ENCODE data around the gene C21orf58.

Gene C21orf58

GRCh38 chr21:46366091-46366490 lies 42.4 kb upstream of the C21orf58 start:
- FAIRE-seq (no peak), DNase-seq (ENCODE audit: insufficient read length, low spot score) (no peak)
- no peak for TF ChIP-seq POLR2A (IDR thresholded peaks at IDR 0.05; ENCODE audit: low read depth, low read length)
- TF ChIP-seq PAX5 (IDR thresholded peaks at IDR 0.05; ENCODE audit: insufficient read depth, low read length, severe bottlenecking): no peak
- no peak for TF ChIP-seq POU2F2 (IDR thresholded peaks at IDR 0.05; ENCODE audit: low read depth, low read length)
- no peak for TF ChIP-seq SPI1 (IDR thresholded peaks at IDR 0.05; ENCODE audit: low read depth, low read length)
- TF ChIP-seq TAF1 (IDR thresholded peaks at IDR 0.05; ENCODE audit: low read depth, low read length): no peak
- no peak for TF ChIP-seq POLR2AphosphoS5 (IDR thresholded peaks at IDR 0.05; ENCODE audit: low read depth, low read length)

- no peak for TF ChIP-seq PAX5 (IDR thresholded peaks at IDR 0.05; ENCODE audit: insufficient read depth, low read length, severe bottlenecking)
- FAIRE-seq: no peak
- no peak for DNase-seq (ENCODE audit: insufficient read length, low spot score)
Observed at GRCh38 chr21:46363698-46364097, 40.0 kb upstream of the C21orf58 start.

- FAIRE-seq (no peak), DNase-seq (ENCODE audit: insufficient read length, low spot score) (no peak)
- no peak for TF ChIP-seq POU2F2 (IDR thresholded peaks at IDR 0.05; ENCODE audit: low read depth, low read length)
Observed at GRCh38 chr21:46362946-46363345, 39.3 kb upstream of the C21orf58 start.

- TF ChIP-seq POLR2A (IDR thresholded peaks at IDR 0.05; ENCODE audit: low read depth, low read length) (no peak), POU2F2 (IDR thresholded peaks at IDR 0.05; ENCODE audit: low read depth, low read length) (no peak), SPI1 (IDR thresholded peaks at IDR 0.05; ENCODE audit: low read depth, low read length) (no peak), PAX5 (IDR thresholded peaks at IDR 0.05; ENCODE audit: insufficient read depth, low read length, severe bottlenecking) (no peak), POLR2AphosphoS5 (IDR thresholded peaks at IDR 0.05; ENCODE audit: low read depth, low read length) (no peak), TAF1 (IDR thresholded peaks at IDR 0.05; ENCODE audit: low read depth, low read length) (no peak)
- no peak for FAIRE-seq
- no peak for DNase-seq (ENCODE audit: insufficient read length, low spot score)
Observed at GRCh38 chr21:46361935-46362334, 38.3 kb upstream of the C21orf58 start.

GRCh38 chr21:46361176-46361575 lies 37.5 kb upstream of the C21orf58 start:
- FAIRE-seq (no peak), DNase-seq (ENCODE audit: insufficient read length, low spot score) (no peak)
- TF ChIP-seq POLR2AphosphoS5 (IDR thresholded peaks at IDR 0.05; ENCODE audit: low read depth, low read length) (no peak), PAX5 (IDR thresholded peaks at IDR 0.05; ENCODE audit: insufficient read depth, low read length, severe bottlenecking) (no peak), TAF1 (IDR thresholded peaks at IDR 0.05; ENCODE audit: low read depth, low read length) (no peak)

GRCh38 chr21:46357684-46358425 lies 34.2 kb upstream of the C21orf58 start:
- FAIRE-seq (peak; percentile 28), DNase-seq (ENCODE audit: insufficient read length, low spot score) (no peak)
- TF ChIP-seq POU2F2 (IDR thresholded peaks at IDR 0.05; ENCODE audit: low read depth, low read length) (no peak), TAF1 (IDR thresholded peaks at IDR 0.05; ENCODE audit: low read depth, low read length) (no peak), PAX5 (IDR thresholded peaks at IDR 0.05; ENCODE audit: insufficient read depth, low read length, severe bottlenecking) (no peak), SPI1 (IDR thresholded peaks at IDR 0.05; ENCODE audit: low read depth, low read length) (no peak), POLR2AphosphoS5 (IDR thresholded peaks at IDR 0.05; ENCODE audit: low read depth, low read length) (no peak), POLR2A (IDR thresholded peaks at IDR 0.05; ENCODE audit: low read depth, low read length) (no peak)

- FAIRE-seq: no peak
Observed at GRCh38 chr21:46357335-46357604, 33.6 kb upstream of the C21orf58 start.

GRCh38 chr21:46356494-46357334 lies 33.0 kb upstream of the C21orf58 start:
- no peak for DNase-seq (ENCODE audit: insufficient read length, low spot score)
- FAIRE-seq: peak; percentile 71
- TF ChIP-seq TAF1 (IDR thresholded peaks at IDR 0.05; ENCODE audit: low read depth, low read length): no peak
- TF ChIP-seq POLR2A (IDR thresholded peaks at IDR 0.05; ENCODE audit: low read depth, low read length): no peak
- TF ChIP-seq POLR2AphosphoS5 (IDR thresholded peaks at IDR 0.05; ENCODE audit: low read depth, low read length): no peak
- no peak for TF ChIP-seq SPI1 (IDR thresholded peaks at IDR 0.05; ENCODE audit: low read depth, low read length)
- no peak for TF ChIP-seq POU2F2 (IDR thresholded peaks at IDR 0.05; ENCODE audit: low read depth, low read length)
- no peak for TF ChIP-seq PAX5 (IDR thresholded peaks at IDR 0.05; ENCODE audit: insufficient read depth, low read length, severe bottlenecking)

More at GRCh38 chr21:46357335-46357604, 33.6 kb upstream of the C21orf58 start:
- no peak for DNase-seq (ENCODE audit: insufficient read length, low spot score)
- no peak for TF ChIP-seq POU2F2 (IDR thresholded peaks at IDR 0.05; ENCODE audit: low read depth, low read length)

- TF ChIP-seq TAF1 (IDR thresholded peaks at IDR 0.05; ENCODE audit: low read depth, low read length) (no peak), POU2F2 (IDR thresholded peaks at IDR 0.05; ENCODE audit: low read depth, low read length) (no peak), POLR2AphosphoS5 (IDR thresholded peaks at IDR 0.05; ENCODE audit: low read depth, low read length) (no peak), PAX5 (IDR thresholded peaks at IDR 0.05; ENCODE audit: insufficient read depth, low read length, severe bottlenecking) (no peak), POLR2A (IDR thresholded peaks at IDR 0.05; ENCODE audit: low read depth, low read length) (no peak), SPI1 (IDR thresholded peaks at IDR 0.05; ENCODE audit: low read depth, low read length) (no peak)
- DNase-seq (ENCODE audit: insufficient read length, low spot score) (no peak), FAIRE-seq (no peak)
Observed at GRCh38 chr21:46356005-46356338, 32.3 kb upstream of the C21orf58 start.

- no peak for FAIRE-seq
- TF ChIP-seq PAX5 (IDR thresholded peaks at IDR 0.05; ENCODE audit: insufficient read depth, low read length, severe bottlenecking) (no peak), TAF1 (IDR thresholded peaks at IDR 0.05; ENCODE audit: low read depth, low read length) (no peak), POLR2AphosphoS5 (IDR thresholded peaks at IDR 0.05; ENCODE audit: low read depth, low read length) (no peak), POU2F2 (IDR thresholded peaks at IDR 0.05; ENCODE audit: low read depth, low read length) (no peak), POLR2A (IDR thresholded peaks at IDR 0.05; ENCODE audit: low read depth, low read length) (no peak), SPI1 (IDR thresholded peaks at IDR 0.05; ENCODE audit: low read depth, low read length) (no peak)
- DNase-seq (ENCODE audit: insufficient read length, low spot score): no peak
Observed at GRCh38 chr21:46355161-46356004, 31.7 kb upstream of the C21orf58 start.
